Activated naive CD4-positive, alpha-beta T cell treated with anti-CD3 and anti-CD28 coated beads, Interleukin-2, amount 50 U/mL, for 24 hours (primary cell): ENCODE results near the gene GOLGA1.
"Not testable (repeated sequence)": the region's sequence is repeated elsewhere in the genome, so short reads cannot be mapped to it uniquely, and the experiment has no call there.

Experiments used
- H3K27ac Mint-ChIP-seq: one replicate; pipeline ENCODE4 v1.8.0; 2021; ENCODE audit warnings: mild to moderate bottlenecking, mixed read lengths
- H3K27me3 Mint-ChIP-seq: one replicate; pipeline ENCODE4 v1.8.0; 2021; ENCODE audit warnings: mixed read lengths
- H3K36me3 Mint-ChIP-seq: one replicate; pipeline ENCODE4 v1.8.0; 2021; ENCODE audit warnings: mixed read lengths
- H3K4me1 Mint-ChIP-seq: one replicate; pipeline ENCODE4 v1.8.0; 2021; ENCODE audit warnings: mixed read lengths
- H3K4me3 Mint-ChIP-seq: one replicate; pipeline ENCODE4 v1.8.0; 2021; ENCODE audit warnings: mild to moderate bottlenecking, mixed read lengths
- H3K9me3 Mint-ChIP-seq: one replicate; pipeline ENCODE4 v1.8.0; 2021; ENCODE audit warnings: mixed read lengths

Gene GOLGA1

GRCh38 chr9:124950050-124950718 is 9.3 kb upstream of the GOLGA1 start:
- Mint-ChIP-seq H3K4me3 (no peak overlapping the region), H3K9me3 (no peaks in the 10 kb centered on the region), H3K27ac (no peak overlapping the region), H3K4me1 (no peaks in the 10 kb centered on the region), H3K36me3 (peaks cover 2% of the 10 kb centered on the region), H3K27me3 (no peaks in the 10 kb centered on the region)

- Mint-ChIP-seq H3K4me1 (no peaks in the 10 kb centered on the region), H3K36me3 (peaks cover 2% of the 10 kb centered on the region)
These were observed 8.5 kb upstream of the GOLGA1 start for GRCh38 chr9:124949387-124949786.

GRCh38 chr9:124947727-124948391 is 7.0 kb upstream of the GOLGA1 start:
- H3K9me3 Mint-ChIP-seq: no peaks in the 10 kb centered on the region
- peaks cover 2% of the 10 kb centered on the region for H3K36me3 Mint-ChIP-seq
- H3K27ac Mint-ChIP-seq: no peak overlapping the region
- H3K4me3 Mint-ChIP-seq: no peak overlapping the region
- H3K27me3 Mint-ChIP-seq: no peaks in the 10 kb centered on the region
- no peaks in the 10 kb centered on the region for H3K4me1 Mint-ChIP-seq

More at GRCh38 chr9:124949387-124949786, 8.5 kb upstream of the GOLGA1 start:
- H3K27me3 Mint-ChIP-seq: no peaks in the 10 kb centered on the region
- H3K9me3 Mint-ChIP-seq: no peaks in the 10 kb centered on the region
- H3K27ac Mint-ChIP-seq: no peak overlapping the region
- no peak overlapping the region for H3K4me3 Mint-ChIP-seq

GRCh38 chr9:124946167-124946566 is 5.3 kb upstream of the GOLGA1 start:
- Mint-ChIP-seq H3K36me3 (peaks cover 2% of the 10 kb centered on the region), H3K27ac (no peak overlapping the region), H3K9me3 (no peaks in the 10 kb centered on the region), H3K4me1 (peaks cover 9% of the 10 kb centered on the region), H3K27me3 (no peaks in the 10 kb centered on the region), H3K4me3 (no peak overlapping the region)

- Mint-ChIP-seq H3K4me1 (peaks cover 30% of the 10 kb centered on the region), H3K9me3 (no peaks in the 10 kb centered on the region), H3K27me3 (no peaks in the 10 kb centered on the region), H3K36me3 (peaks cover 5% of the 10 kb centered on the region), H3K27ac (peak overlapping the region; percentile 99), H3K4me3 (peak overlapping the region; percentile 98)
These were observed 1.0 kb upstream of the GOLGA1 start for GRCh38 chr9:124941679-124942561.

GRCh38 chr9:124940521-124940893 is 376 bp downstream of the GOLGA1 start:
- Mint-ChIP-seq H3K4me1 (peaks cover 30% of the 10 kb centered on the region), H3K27ac (peak overlapping the region; percentile 73), H3K36me3 (peaks cover 11% of the 10 kb centered on the region), H3K9me3 (no peaks in the 10 kb centered on the region), H3K27me3 (no peaks in the 10 kb centered on the region), H3K4me3 (peak overlapping the region; percentile 98)

- H3K27me3 Mint-ChIP-seq: no peaks in the 10 kb centered on the region
- H3K4me1 Mint-ChIP-seq: peaks cover 30% of the 10 kb centered on the region
- peak overlapping the region; percentile 98 for H3K4me3 Mint-ChIP-seq
- H3K36me3 Mint-ChIP-seq: peaks cover 11% of the 10 kb centered on the region
- no peaks in the 10 kb centered on the region for H3K9me3 Mint-ChIP-seq
- peak overlapping the region; percentile 73 for H3K27ac Mint-ChIP-seq
These were observed 939 bp downstream of the GOLGA1 start for GRCh38 chr9:124939944-124940343.

GRCh38 chr9:124934290-124934689 is 6.6 kb downstream of the GOLGA1 start:
- peaks cover 27% of the 10 kb centered on the region for H3K36me3 Mint-ChIP-seq
- H3K27ac Mint-ChIP-seq: peak overlapping the region; percentile 36
- H3K9me3 Mint-ChIP-seq: no peaks in the 10 kb centered on the region
- H3K4me3 Mint-ChIP-seq: no peak overlapping the region
- no peaks in the 10 kb centered on the region for H3K27me3 Mint-ChIP-seq
- peaks cover 17% of the 10 kb centered on the region for H3K4me1 Mint-ChIP-seq

GRCh38 chr9:124932333-124932732 is 8.6 kb downstream of the GOLGA1 start:
- H3K4me1 Mint-ChIP-seq: peaks cover 6% of the 10 kb centered on the region
- no peak overlapping the region for H3K27ac Mint-ChIP-seq
- peaks cover 37% of the 10 kb centered on the region for H3K36me3 Mint-ChIP-seq
- no peaks in the 10 kb centered on the region for H3K27me3 Mint-ChIP-seq
- H3K4me3 Mint-ChIP-seq: no peak overlapping the region
- H3K9me3 Mint-ChIP-seq: no peaks in the 10 kb centered on the region

- Mint-ChIP-seq H3K4me3 (no peak overlapping the region), H3K36me3 (peaks cover 38% of the 10 kb centered on the region), H3K27ac (no peak overlapping the region), H3K27me3 (no peaks in the 10 kb centered on the region), H3K9me3 (no peaks in the 10 kb centered on the region), H3K4me1 (peaks cover 6% of the 10 kb centered on the region)
These were observed 11.4 kb downstream of the GOLGA1 start for GRCh38 chr9:124929464-124929863.

GRCh38 chr9:124928116-124928515 is 12.8 kb downstream of the GOLGA1 start:
- peaks cover 33% of the 10 kb centered on the region for H3K36me3 Mint-ChIP-seq
- H3K27ac Mint-ChIP-seq: no peak overlapping the region
- H3K4me1 Mint-ChIP-seq: peaks cover 6% of the 10 kb centered on the region
- H3K27me3 Mint-ChIP-seq: no peaks in the 10 kb centered on the region
- H3K4me3 Mint-ChIP-seq: no peak overlapping the region
- H3K9me3 Mint-ChIP-seq: no peaks in the 10 kb centered on the region

- not testable (repeated sequence) for H3K27ac Mint-ChIP-seq, H3K9me3 Mint-ChIP-seq, H3K27me3 Mint-ChIP-seq, H3K4me3 Mint-ChIP-seq, H3K4me1 Mint-ChIP-seq
- peaks cover 13% of the 10 kb centered on the region for H3K36me3 Mint-ChIP-seq
These were observed 20.5 kb downstream of the GOLGA1 start for GRCh38 chr9:124920394-124920793.

GRCh38 chr9:124914753-124915405 is 26.0 kb downstream of the GOLGA1 start:
- Mint-ChIP-seq H3K4me1 (no peaks in the 10 kb centered on the region), H3K36me3 (peaks cover 35% of the 10 kb centered on the region), H3K27me3 (no peaks in the 10 kb centered on the region), H3K27ac (no peak overlapping the region), H3K9me3 (no peaks in the 10 kb centered on the region), H3K4me3 (no peak overlapping the region)

GRCh38 chr9:124913378-124913777 is 27.5 kb downstream of the GOLGA1 start:
- Mint-ChIP-seq H3K4me1 (no peaks in the 10 kb centered on the region), H3K4me3 (no peak overlapping the region), H3K9me3 (no peaks in the 10 kb centered on the region), H3K36me3 (peaks cover 35% of the 10 kb centered on the region), H3K27me3 (no peaks in the 10 kb centered on the region), H3K27ac (no peak overlapping the region)

GRCh38 chr9:124911766-124912165 is 29.1 kb downstream of the GOLGA1 start:
- Mint-ChIP-seq H3K27me3 (no peaks in the 10 kb centered on the region), H3K9me3 (no peaks in the 10 kb centered on the region), H3K4me1 (no peaks in the 10 kb centered on the region), H3K4me3 (no peak overlapping the region), H3K36me3 (peaks cover 45% of the 10 kb centered on the region), H3K27ac (no peak overlapping the region)
